K562 (cell line): ENCODE results near the gene ZFAND3. TPM values are rescaled to one million over a fixed set of nuclear protein-coding genes. Genes with fewer than 3 reads are reported as not detected.
A peak's percentile ranks its signal among the peaks of the same experiment; 100 is the strongest.

Source experiments
- ATAC-seq: fragments of 200-7000 bp; cut with Tn5 transposase; 3 replicates; pipeline ENCODE4 v1.9.1; 2020; ENCODE audit warnings: moderate library complexity
- BruUV-seq: library from RNA; stranded (reverse); fragments of 400-500 nt; replicated peaks from 2 replicates; lab custom pipeline; 2021; lab: Mats Ljungman, UMichigan
- CTCF ChIA-PET: fragments of 300-600 bp; formaldehyde crosslinking; extraction: SDS; loops from one replicate; lab custom pipeline; 2021; ENCODE audit warnings: low intra/inter-chr PET ratio; lab: Yijun Ruan, JAX
- POLR2A ChIA-PET: fragments of 300-600, 350-650 bp; sonication (Branson Sonifier 250); formaldehyde crosslinking; extraction: SDS; loops from one replicate; lab custom pipeline; 2021; ENCODE audit warnings: antibody characterized with exemption, inconsistent platforms; lab: Yijun Ruan, JAX
- DNase-seq, 4 experiments: peaks; one replicate each; pipeline versions ENCODE4 v3.0.0 to v3.0.0-alpha.2; 2011 to 2018; ENCODE audit warnings: low spot score in 3 of 4, mixed read lengths in 3 of 4; ENCODE audit errors: extremely low read depth in 1 of 4
- FAIRE-seq: peaks from 2 replicates; lab custom pipeline; 2011; peaks lifted over from hg19 to GRCh38; lab: Jason Lieb, UNC
- H2AFZ ChIP-seq: 2 replicates; pipeline ENCODE4 v1.6.0; 2011; ENCODE audit warnings: low read depth, low read length, control low read depth, inconsistent platforms
- H3K27ac ChIP-seq: fragments of 200-600 bp; 3 replicates; pipeline ENCODE4 v1.8.0; 2011; ENCODE audit warnings: low read depth, mild to moderate bottlenecking, control low read depth, inconsistent platforms, low read length, moderate library complexity, mixed read lengths; ENCODE audit errors: extremely low read depth
- H3K27me3 ChIP-seq, 2 experiments: fragments of 300-600 bp in 1 of 2; 2 replicates in 1 of 2; 3 replicates in 1 of 2; pipeline versions ENCODE4 v1.6.0 to v1.8.0; 2011; ENCODE audit warnings: inconsistent platforms in 2 of 2, low read length in 2 of 2, mild to moderate bottlenecking in 1 of 2, mixed read lengths in 1 of 2, moderate library complexity in 1 of 2; ENCODE audit not compliant: control insufficient read depth in 2 of 2, insufficient read depth in 2 of 2
- H3K36me3 ChIP-seq: fragments of 300-600 bp; 3 replicates; pipeline ENCODE4 v1.8.0; 2011; ENCODE audit warnings: mild to moderate bottlenecking, low read length, inconsistent platforms; ENCODE audit not compliant: control insufficient read depth, insufficient read depth
- H3K4me1 ChIP-seq, 2 experiments: fragments of 200-600 bp in 1 of 2; replicated peaks in 1 of 2; 2 replicates in 1 of 2; 3 replicates in 1 of 2; pipeline versions ENCODE4 v1.5.1 to v1.8.0; 2011; ENCODE audit warnings: inconsistent platforms in 2 of 2, low read length in 2 of 2, mild to moderate bottlenecking in 1 of 2, mixed read lengths in 1 of 2, moderate library complexity in 1 of 2; ENCODE audit not compliant: control insufficient read depth in 2 of 2, insufficient read depth in 2 of 2
- H3K4me2 ChIP-seq: 2 replicates; pipeline ENCODE4 v1.6.1; 2011; ENCODE audit warnings: low read length, control low read depth, inconsistent platforms, mixed read lengths; ENCODE audit not compliant: insufficient read depth
- H3K4me3 ChIP-seq: fragments of 200-600 bp; sonication (generic), shearing (Covaris generic); 2 replicates; pipeline ENCODE4 v1.5.1; 2016; ENCODE audit warnings: control low read depth, inconsistent platforms
- H3K79me2 ChIP-seq: fragments of 200-600 bp; 3 replicates; pipeline ENCODE4 v1.8.0; 2011; ENCODE audit warnings: low read length, inconsistent platforms; ENCODE audit not compliant: control insufficient read depth, insufficient read depth
- H3K9ac ChIP-seq, 2 experiments: 2 replicates each; pipeline versions ENCODE4 v1.6.0 to v1.6.1; 2011; ENCODE audit warnings: low read depth in 2 of 2, low read length in 2 of 2, control low read depth in 1 of 2, inconsistent platforms in 1 of 2, mild to moderate bottlenecking in 1 of 2, mixed read lengths in 1 of 2; ENCODE audit not compliant: insufficient read depth in 1 of 2
- H3K9me1 ChIP-seq: one replicate; pipeline ENCODE4 v1.6.0; 2011; ENCODE audit warnings: inconsistent platforms, mild to moderate bottlenecking, low read length, moderate library complexity; ENCODE audit not compliant: control insufficient read depth, insufficient read depth
- H3K9me3 ChIP-seq: replicated peaks from 2 replicates; pipeline ENCODE4 v1.5.1; 2011; ENCODE audit warnings: low read depth, low read length, inconsistent platforms; ENCODE audit not compliant: control insufficient read depth, insufficient read depth
- H4K20me1 ChIP-seq: replicated peaks from 2 replicates; pipeline ENCODE4 v1.6.1; 2011; ENCODE audit warnings: low read length, inconsistent platforms, mixed read lengths; ENCODE audit not compliant: control insufficient read depth, insufficient read depth
- MAFF ChIP-seq: IDR thresholded peaks from 2 replicates; pipeline ENCODE4 v1.6.1; 2012; ENCODE audit warnings: low read length, improper control_type of control experiment
- RBM22 ChIP-seq: fragments of 200-400 bp; formaldehyde crosslinking; IDR thresholded peaks from 2 replicates; pipeline ENCODE4 v1.6.1; 2018; ENCODE audit warnings: low read length, low read depth; ENCODE audit not compliant: poor library complexity, severe bottlenecking
- ZNF133 ChIP-seq: fragments of 250-450 bp; sonication (Bioruptor Pico); IDR thresholded peaks from 2 replicates; pipeline ENCODE4 v1.4.0; 2020; ENCODE audit warnings: mild to moderate bottlenecking
- ZNF316 ChIP-seq: fragments of 450-650 bp; IDR thresholded peaks from 2 replicates; pipeline ENCODE4 v1.6.1; 2016
- ZNF592 ChIP-seq: fragments of 450-650 bp; IDR thresholded peaks from 2 replicates; pipeline ENCODE4 v1.6.1; 2017; ENCODE audit warnings: antibody characterized with exemption, mild to moderate bottlenecking
- WGBS: fragments of 100-300 bp; shearing (Covaris generic); methylation state at CpG from one replicate; pipeline ENCODE4 v1.1.6; 2016; ENCODE audit warnings: low coverage, mixed read lengths; ENCODE audit not compliant: insufficient coverage; ENCODE audit errors: missing lambda C conversion rate; 5-methylcytosine and 5-hydroxymethylcytosine counted together
- in situ Hi-C: fragments of 300-500 bp; cut with MboI; formaldehyde crosslinking; loops from 4 replicates; pipeline ENCODE4 v1.15.0; 2018; ENCODE audit warnings: inconsistent platforms, mixed read lengths
- intact Hi-C: fragments of 100-400 bp; cut with micrococcal nuclease; formaldehyde crosslinking; loops from 2 replicates; pipeline ENCODE4 v1.14.2; 2022
- polyA plus RNA-seq, 8 experiments: library from polyadenylated mRNA; depleted of rRNA in 4 of 8; stranded (reverse) in 5 of 8; unstranded in 3 of 8; fragments of >200 nt; fragmentation: Nextera tagmentation in 2 of 8; fragmentation: Illumina TruSeq in 1 of 8; extraction: Ambion mirVana in 2 of 8; extraction: Trizol in 1 of 8; gene quantifications; 2 replicates each; pipeline versions ENCODE4 v1.2.1 to v1.2.3, GENCODE V29; 2011 to 2014; ENCODE audit warnings: inconsistent platforms in 1 of 8, missing spikeins in 1 of 8
- total RNA-seq, 7 experiments: library from RNA; depleted of rRNA in 6 of 7; stranded (reverse); fragments of >200 nt in 6 of 7; fragmentation: Illumina TruSeq in 2 of 7; extraction: Trizol in 2 of 7; gene quantifications; 2 replicates each; pipeline versions ENCODE4 v1.2.1 to v1.2.3, GENCODE V29; 2011 to 2021; ENCODE audit warnings: low replicate concordance in 1 of 7

The ZFAND3 gene
- total and polyA plus RNA-seq, 9 of the 15 experiments (the other 6 are each of a cell fraction or from before 2014, with no cell fraction given): 0.81 to 26.6 (median 11.8) TPM

GRCh38 chr6:37998366-37998765 is 178.8 kb downstream of the ZFAND3 start:
- Histone ChIP-seq H3K9me1 (no peaks in the 10 kb centered on the region), H3K79me2 (no peaks in the 10 kb centered on the region), H3K36me3 (no peaks in the 10 kb centered on the region), H3K9me3 (no peaks in the 10 kb centered on the region), H4K20me1 (no peaks in the 10 kb centered on the region), H2AFZ (no peak overlapping the region), H3K4me2 (no peak overlapping the region), H3K4me1 (no peaks in the 10 kb centered on the region), H3K4me3 (no peak overlapping the region), H3K27ac (no peak overlapping the region), H3K9ac (no peak overlapping the region), H3K27me3 (no peaks in the 10 kb centered on the region)
- FAIRE-seq (no peak), ATAC-seq (no peak), DNase-seq (no peak)
- TF ChIP-seq ZNF592: no peak
- TF ChIP-seq ZNF133: no peak
- TF ChIP-seq RBM22: no peak
- TF ChIP-seq MAFF: peak; percentile 11; the same call in 1 of the 2 replicates
- TF ChIP-seq ZNF316: peak; percentile 63
- intact Hi-C loops: no loop called here
- CTCF ChIA-PET: no interaction called here
- BruUV-seq: no TSS peak
- WGBS: 87% methylated on average over 1 of the region's 2 CpGs
- POLR2A ChIA-PET: no interaction called here
- in situ Hi-C loops: no loop called here
